ENCODE measurements around the gene ACOT2.

The ACOT2 gene

GRCh38 chr14:73613419-73613963 lies 44.5 kb downstream of the ACOT2 start:
- DNase-seq (ENCODE audit: low spot score): no peak

DNA sequence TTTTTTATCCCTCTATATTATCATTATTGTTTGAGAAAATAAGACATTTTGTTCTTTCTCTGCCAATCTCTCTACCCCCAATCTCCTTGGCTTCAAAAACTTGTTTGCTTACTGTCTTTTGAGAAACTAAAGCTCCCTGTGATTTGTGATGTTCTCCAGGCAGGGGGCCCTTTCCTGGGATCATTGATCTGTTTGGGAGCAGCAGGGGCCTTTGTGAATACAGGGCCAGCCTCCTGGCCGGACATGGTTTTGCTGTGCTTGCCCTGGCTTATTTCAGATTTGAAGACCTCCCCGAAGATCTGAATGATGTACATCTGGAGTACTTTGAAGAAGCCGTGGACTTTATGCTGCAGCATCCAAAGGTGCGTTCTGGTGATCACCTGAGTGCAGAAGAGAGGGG lies 47.8 kb downstream of the ACOT2 start:
- no peak for DNase-seq (ENCODE audit: low spot score)

DNA sequence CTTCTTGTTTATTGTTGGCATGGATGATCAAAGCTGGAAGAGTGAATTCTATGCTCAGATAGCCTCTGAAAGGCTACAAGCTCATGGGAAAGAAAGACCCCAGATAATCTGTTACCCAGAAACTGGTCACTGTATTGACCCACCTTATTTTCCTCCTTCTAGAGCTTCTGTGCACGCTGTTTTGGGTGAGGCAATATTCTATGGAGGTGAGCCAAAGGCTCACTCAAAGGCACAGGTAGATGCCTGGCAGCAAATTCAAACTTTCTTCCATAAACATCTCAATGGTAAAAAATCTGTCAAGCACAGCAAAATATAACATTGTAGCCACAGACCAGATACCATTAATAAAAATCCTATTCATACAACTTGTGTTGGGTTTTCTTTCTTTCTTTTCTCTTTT lies 50.5 kb downstream of the ACOT2 start:
- DNase-seq (ENCODE audit: low spot score): no peak

DNA sequence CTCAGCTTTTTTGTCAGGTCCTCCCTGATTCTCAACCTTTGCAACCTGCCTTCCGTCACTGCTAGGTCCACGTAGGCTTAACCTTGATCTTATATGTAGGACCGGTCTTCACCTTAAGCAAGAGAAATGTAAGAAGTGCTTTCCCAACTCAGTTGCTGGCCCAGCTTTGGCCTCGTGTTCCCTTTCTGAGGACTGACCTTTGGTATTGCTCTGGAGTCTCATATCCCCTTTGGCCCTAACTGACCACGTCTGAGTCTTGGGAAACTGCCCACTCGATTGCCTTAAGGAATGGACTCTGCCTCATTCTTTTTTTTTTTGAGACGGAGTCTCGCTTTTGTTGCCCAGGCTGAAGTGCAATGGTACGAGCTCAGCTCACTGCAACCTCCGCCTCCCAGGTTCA lies 51.3 kb downstream of the ACOT2 start:
- no peak for DNase-seq (ENCODE audit: low spot score)

GRCh38 chr14:73623504-73624054 lies 54.6 kb downstream of the ACOT2 start:
- no peak for DNase-seq (ENCODE audit: low spot score)
